Esophagus squamous epithelium (tissue), 5 donors: ENCODE data around the gene PCARE. TPM values are rescaled to one million over a fixed set of nuclear protein-coding genes. Genes with fewer than 3 reads are reported as not detected.
A peak's percentile ranks its signal among the peaks of the same experiment; 100 is the strongest.

Source experiments
- DNase-seq: peaks from one replicate; lab custom pipeline; 2025; lab: John Stamatoyannopoulos, UW
- H3K27ac ChIP-seq, 4 donors: fragments of 200-600 bp; sonication (generic); one replicate each; pipeline ENCODE4 v1.5.1; 2016 to 2019; ENCODE audit warnings: mild to moderate bottlenecking in 1 of 4
- H3K27me3 ChIP-seq, 4 donors: fragments of 200-600 bp; sonication (generic); 1 replicate in 3 of 4; 2 replicates in 1 of 4; pipeline versions ENCODE4 v1.5.1 to v1.6.0; 2017 to 2021; ENCODE audit warnings: antibody characterized with exemption in 1 of 4
- H3K36me3 ChIP-seq, 3 donors: fragments of 200-600 bp; sonication (generic); one replicate each; pipeline ENCODE4 v1.5.1; 2016 to 2019
- H3K4me1 ChIP-seq, 3 donors: fragments of 200-600 bp; sonication (generic); one replicate each; pipeline ENCODE4 v1.5.1; 2017 to 2019
- H3K4me3 ChIP-seq, 4 donors: fragments of 200-600 bp; sonication (generic); 1 replicate in 3 of 4; 2 replicates in 1 of 4; pipeline ENCODE4 v1.5.1; 2016 to 2019; ENCODE audit warnings: mild to moderate bottlenecking in 2 of 4, moderate library complexity in 1 of 4
- H3K9me3 ChIP-seq, 3 donors: fragments of 200-600 bp; sonication (generic); one replicate each; pipeline ENCODE4 v1.5.1; 2016 to 2019
- CTCF ChIP-seq, 6 experiments: fragments of 450-650 bp in 4 of 6; fragments of 200-600 bp in 2 of 6; sonication (generic) in 2 of 6; IDR thresholded peaks; one replicate each; pipeline ENCODE4 v1.5.1; 2016 to 2019; ENCODE audit warnings: antibody characterized with exemption in 6 of 6, mild to moderate bottlenecking in 4 of 6, moderate library complexity in 4 of 6
- POLR2A ChIP-seq, 4 donors: fragments of 450-650 bp; IDR thresholded peaks; one replicate each; pipeline ENCODE4 v1.6.1; 2017; ENCODE audit warnings: antibody characterized with exemption in 4 of 4, mild to moderate bottlenecking in 4 of 4, moderate library complexity in 3 of 4
- WGBS, 2 donors: methylation state at CpG; one replicate each; pipeline ENCODE4 v1.1.5; 2018; 5-methylcytosine and 5-hydroxymethylcytosine counted together
- intact Hi-C: fragments of 100-400 bp; cut with DNase I; formaldehyde crosslinking; loops from one replicate; pipeline ENCODE4 v1.15.0; 2022
- total RNA-seq, 4 donors: library from RNA; depleted of rRNA; stranded (reverse); fragments of >200 nt; gene quantifications; one replicate each; pipeline ENCODE4 v1.1.0, GENCODE V29; 2016
- donor health status: DM: yes; HTN: yes; CAD: no.

Gene PCARE
- total RNA-seq, 4 donors from 2014 or later = 0.04 TPM; not detected in 3

- Histone ChIP-seq H3K4me1 (peaks cover 49 to 76% (median 56%) of the 10 kb centered on the region in 3 donors), H3K9me3 (no peaks in the 10 kb centered on the region), H3K4me3 (no peak overlapping the region), H3K36me3 (no peaks in the 10 kb centered on the region), H3K27me3 (no peaks in the 10 kb centered on the region), H3K27ac (peak overlapping the region; percentile 92 to 95 (median 94))
- intact Hi-C loops = no loop called here
- 42 to 49% methylated on average over 5 to 7 of the region's 8 CpGs for WGBS, 2 donors
- no peak for DNase-seq
- TF ChIP-seq POLR2A (IDR thresholded peaks at IDR 0.05) (no peak), CTCF (IDR thresholded peaks at IDR 0.05) (no peak)
Measured at GRCh38 chr2:29066271-29066860, 8.0 kb downstream of the PCARE start.

- intact Hi-C loops = no loop called here
- peak overlapping the region; percentile 92 to 95 (median 94) for H3K27ac ChIP-seq
- H3K9me3 ChIP-seq = no peaks in the 10 kb centered on the region
- WGBS, 2 donors = 27 to 35% methylated on average over 5 to 9 of the region's 10 CpGs
- peaks cover 49 to 76% (median 56%) of the 10 kb centered on the region in 3 donors for H3K4me1 ChIP-seq
- peak overlapping the region in 3 of 4 donors; percentile 28 to 42 (median 31) for H3K4me3 ChIP-seq
- TF ChIP-seq POLR2A (IDR thresholded peaks at IDR 0.05) = no peak
- TF ChIP-seq CTCF (IDR thresholded peaks at IDR 0.05) = no peak
- H3K27me3 ChIP-seq = no peaks in the 10 kb centered on the region
- DNase-seq = no peak
- H3K36me3 ChIP-seq = no peaks in the 10 kb centered on the region
Measured at GRCh38 chr2:29065068-29065811, 9.1 kb downstream of the PCARE start.

GRCh38 chr2:29064746-29065067, 9.6 kb downstream of the PCARE start:
- Histone ChIP-seq H3K9me3 (no peaks in the 10 kb centered on the region), H3K4me3 (peak overlapping the region in 3 of 4 donors; percentile 28 to 42 (median 31)), H3K27me3 (no peaks in the 10 kb centered on the region), H3K4me1 (peaks cover 49 to 81% (median 56%) of the 10 kb centered on the region in 3 donors), H3K27ac (peak overlapping the region; percentile 92 to 95 (median 94)), H3K36me3 (no peaks in the 10 kb centered on the region)
- intact Hi-C loops = no loop called here
- 0% methylated on average over 1 of the region's 11 CpGs; no CpG with 5 or more reads in 1 of the 2 donors for WGBS, 2 donors
- DNase-seq = no peak
- TF ChIP-seq CTCF (IDR thresholded peaks at IDR 0.05) = no peak
- TF ChIP-seq POLR2A (IDR thresholded peaks at IDR 0.05) = no peak

- Histone ChIP-seq H3K4me1 (peaks cover 49 to 85% (median 56%) of the 10 kb centered on the region in 3 donors), H3K27me3 (no peaks in the 10 kb centered on the region), H3K27ac (peak overlapping the region; percentile 92 to 95 (median 94)), H3K4me3 (peak overlapping the region in 3 of 4 donors; percentile 28 to 42 (median 31)), H3K9me3 (no peaks in the 10 kb centered on the region), H3K36me3 (no peaks in the 10 kb centered on the region)
- intact Hi-C loops = no loop called here
- TF ChIP-seq CTCF (IDR thresholded peaks at IDR 0.05) (no peak), POLR2A (IDR thresholded peaks at IDR 0.05) (no peak)
- no peak for DNase-seq
- WGBS, 2 donors = 53 to 69% methylated on average over 2 to 4 of the region's 4 CpGs
Measured at GRCh38 chr2:29064346-29064715, 10.0 kb downstream of the PCARE start.
